ENCODE measurements around the gene AKR1D1.

DNA sequence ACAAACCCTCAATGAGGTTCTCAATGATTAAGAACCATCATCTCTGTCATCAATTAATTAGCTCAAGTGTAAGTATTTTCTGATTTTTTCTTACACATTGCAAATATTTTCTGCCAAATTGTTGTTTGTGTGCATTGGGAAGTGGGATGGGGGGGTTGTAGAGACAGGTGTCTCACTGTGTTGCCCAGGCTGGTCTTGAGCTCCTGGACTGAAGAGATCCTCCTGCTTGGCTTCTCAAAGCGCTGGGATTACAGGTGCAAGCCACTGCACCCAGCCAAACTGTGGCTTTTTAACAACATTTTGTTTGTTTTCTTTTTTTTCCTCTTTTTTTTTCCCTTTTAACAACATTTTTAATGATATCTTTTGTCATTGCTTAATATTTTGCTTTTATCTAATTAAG lies 87.5 kb downstream of the AKR1D1 start:
- TF ChIP-seq, protein P1, sequence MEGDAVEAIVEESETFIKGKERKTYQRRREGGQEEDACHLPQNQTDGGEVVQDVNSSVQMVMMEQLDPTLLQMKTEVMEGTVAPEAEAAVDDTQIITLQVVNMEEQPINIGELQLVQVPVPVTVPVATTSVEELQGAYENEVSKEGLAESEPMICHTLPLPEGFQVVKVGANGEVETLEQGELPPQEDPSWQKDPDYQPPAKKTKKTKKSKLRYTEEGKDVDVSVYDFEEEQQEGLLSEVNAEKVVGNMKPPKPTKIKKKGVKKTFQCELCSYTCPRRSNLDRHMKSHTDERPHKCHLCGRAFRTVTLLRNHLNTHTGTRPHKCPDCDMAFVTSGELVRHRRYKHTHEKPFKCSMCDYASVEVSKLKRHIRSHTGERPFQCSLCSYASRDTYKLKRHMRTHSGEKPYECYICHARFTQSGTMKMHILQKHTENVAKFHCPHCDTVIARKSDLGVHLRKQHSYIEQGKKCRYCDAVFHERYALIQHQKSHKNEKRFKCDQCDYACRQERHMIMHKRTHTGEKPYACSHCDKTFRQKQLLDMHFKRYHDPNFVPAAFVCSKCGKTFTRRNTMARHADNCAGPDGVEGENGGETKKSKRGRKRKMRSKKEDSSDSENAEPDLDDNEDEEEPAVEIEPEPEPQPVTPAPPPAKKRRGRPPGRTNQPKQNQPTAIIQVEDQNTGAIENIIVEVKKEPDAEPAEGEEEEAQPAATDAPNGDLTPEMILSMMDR (IDR thresholded peaks at IDR 0.05) = no peak
- TF ChIP-seq POLR2A (IDR thresholded peaks at IDR 0.05) (no peak), EP300 (IDR thresholded peaks at IDR 0.05) (no peak), POLR2AphosphoS5 (IDR thresholded peaks at IDR 0.05) (no peak)
